ENCODE results near the gene ARHGEF10L.

ARHGEF10L gene

GRCh38 chr1:17736625-17737024 lies 197.1 kb downstream of the ARHGEF10L start:
- H3K9me3 ChIP-seq (ENCODE audit: control insufficient read depth, insufficient read depth, low read length) = no peaks in the 10 kb centered on the region

GRCh38 chr1:17739050-17739449 lies 199.6 kb downstream of the ARHGEF10L start:
- H3K9me2 ChIP-seq (replicated peaks; ENCODE audit: control insufficient read depth, low read length) = no peaks in the 10 kb centered on the region
- H4K20me1 ChIP-seq (ENCODE audit: control insufficient read depth, insufficient read depth, low read depth, low read length) = no peaks in the 10 kb centered on the region
- H3K79me2 ChIP-seq (ENCODE audit: control insufficient read depth, low read length) = no peaks in the 10 kb centered on the region
- H3F3A ChIP-seq (ENCODE audit: control insufficient read depth, insufficient read depth) = no peaks in the 10 kb centered on the region
- no peaks in the 10 kb centered on the region for H3K27me3 ChIP-seq (ENCODE audit: control insufficient read depth, low read length)
- TF ChIP-seq CTCF (IDR thresholded peaks at IDR 0.05; ENCODE audit: low read depth, low read length, poor library complexity, severe bottlenecking) (no peak), EZH2phosphoT487 (IDR thresholded peaks at IDR 0.05; ENCODE audit: borderline replicate concordance, low read length) (no peak)
- H3K9me3 ChIP-seq (ENCODE audit: control insufficient read depth, insufficient read depth, low read length) = no peaks in the 10 kb centered on the region
- H3K36me3 ChIP-seq (ENCODE audit: control insufficient read depth, low read length) = no peaks in the 10 kb centered on the region
- no peak overlapping the region for H3K4me3 ChIP-seq (ENCODE audit: low read length)
- no peaks in the 10 kb centered on the region for H3K4me1 ChIP-seq (ENCODE audit: control insufficient read depth, low read length)
- H3K4me2 ChIP-seq (ENCODE audit: low read length) = no peak overlapping the region
- no peak overlapping the region for H3K27ac ChIP-seq (ENCODE audit: low read depth, low read length)

More at GRCh38 chr1:17736625-17737024, 197.1 kb downstream of the ARHGEF10L start:
- Histone ChIP-seq H3K27me3 (ENCODE audit: control insufficient read depth, low read length) (no peaks in the 10 kb centered on the region), H3K36me3 (ENCODE audit: control insufficient read depth, low read length) (no peaks in the 10 kb centered on the region), H3K4me2 (ENCODE audit: low read length) (no peak overlapping the region), H3K27ac (ENCODE audit: low read depth, low read length) (no peak overlapping the region), H3K79me2 (ENCODE audit: control insufficient read depth, low read length) (no peaks in the 10 kb centered on the region), H3F3A (ENCODE audit: control insufficient read depth, insufficient read depth) (no peaks in the 10 kb centered on the region), H4K20me1 (ENCODE audit: control insufficient read depth, insufficient read depth, low read depth, low read length) (no peaks in the 10 kb centered on the region), H3K4me3 (ENCODE audit: low read length) (no peak overlapping the region), H3K4me1 (ENCODE audit: control insufficient read depth, low read length) (no peaks in the 10 kb centered on the region), H3K9me2 (replicated peaks; ENCODE audit: control insufficient read depth, low read length) (no peaks in the 10 kb centered on the region)
- TF ChIP-seq EZH2phosphoT487 (IDR thresholded peaks at IDR 0.05; ENCODE audit: borderline replicate concordance, low read length) = no peak
- no peak for TF ChIP-seq CTCF (IDR thresholded peaks at IDR 0.05; ENCODE audit: low read depth, low read length, poor library complexity, severe bottlenecking)

- Histone ChIP-seq H3F3A (ENCODE audit: control insufficient read depth, insufficient read depth) (no peaks in the 10 kb centered on the region), H3K4me1 (ENCODE audit: control insufficient read depth, low read length) (no peaks in the 10 kb centered on the region), H3K4me2 (ENCODE audit: low read length) (no peak overlapping the region), H3K79me2 (ENCODE audit: control insufficient read depth, low read length) (no peaks in the 10 kb centered on the region), H4K20me1 (ENCODE audit: control insufficient read depth, insufficient read depth, low read depth, low read length) (no peaks in the 10 kb centered on the region), H3K27ac (ENCODE audit: low read depth, low read length) (no peak overlapping the region), H3K4me3 (ENCODE audit: low read length) (no peak overlapping the region), H3K27me3 (ENCODE audit: control insufficient read depth, low read length) (no peaks in the 10 kb centered on the region), H3K9me3 (ENCODE audit: control insufficient read depth, insufficient read depth, low read length) (no peaks in the 10 kb centered on the region), H3K9me2 (replicated peaks; ENCODE audit: control insufficient read depth, low read length) (no peaks in the 10 kb centered on the region), H3K36me3 (ENCODE audit: control insufficient read depth, low read length) (no peaks in the 10 kb centered on the region)
- no peak for TF ChIP-seq EZH2phosphoT487 (IDR thresholded peaks at IDR 0.05; ENCODE audit: borderline replicate concordance, low read length)
- peak; percentile 18 for TF ChIP-seq CTCF (IDR thresholded peaks at IDR 0.05; ENCODE audit: low read depth, low read length, poor library complexity, severe bottlenecking)
These were observed 201.6 kb downstream of the ARHGEF10L start for GRCh38 chr1:17741052-17741451.

- Histone ChIP-seq H3K27ac (ENCODE audit: low read depth, low read length) (no peak overlapping the region), H3K9me3 (ENCODE audit: control insufficient read depth, insufficient read depth, low read length) (no peaks in the 10 kb centered on the region)
These were observed 203.1 kb downstream of the ARHGEF10L start for GRCh38 chr1:17742583-17742982.

More at GRCh38 chr1:17742583-17742982, 203.1 kb downstream of the ARHGEF10L start:
- H3K4me3 ChIP-seq (ENCODE audit: low read length) = no peak overlapping the region
- H3K4me1 ChIP-seq (ENCODE audit: control insufficient read depth, low read length) = no peaks in the 10 kb centered on the region
- H4K20me1 ChIP-seq (ENCODE audit: control insufficient read depth, insufficient read depth, low read depth, low read length) = no peaks in the 10 kb centered on the region
- no peaks in the 10 kb centered on the region for H3K27me3 ChIP-seq (ENCODE audit: control insufficient read depth, low read length)
- H3K9me2 ChIP-seq (replicated peaks; ENCODE audit: control insufficient read depth, low read length) = no peaks in the 10 kb centered on the region
- no peaks in the 10 kb centered on the region for H3K36me3 ChIP-seq (ENCODE audit: control insufficient read depth, low read length)
- H3F3A ChIP-seq (ENCODE audit: control insufficient read depth, insufficient read depth) = no peaks in the 10 kb centered on the region
- H3K4me2 ChIP-seq (ENCODE audit: low read length) = no peak overlapping the region
- no peaks in the 10 kb centered on the region for H3K79me2 ChIP-seq (ENCODE audit: control insufficient read depth, low read length)
- TF ChIP-seq EZH2phosphoT487 (IDR thresholded peaks at IDR 0.05; ENCODE audit: borderline replicate concordance, low read length) = no peak
- TF ChIP-seq CTCF (IDR thresholded peaks at IDR 0.05; ENCODE audit: low read depth, low read length, poor library complexity, severe bottlenecking) = no peak

Measured in DOHH2 (cell line).